GM21360 (cell line): ENCODE data around the gene SAPCD1.
"Not testable (repeated sequence)": the region's sequence is repeated elsewhere in the genome, so short reads cannot be mapped to it uniquely, and the experiment has no call there.

ENCODE experiments used
- ATAC-seq: cut with Tn5 transposase; IDR thresholded peaks from one replicate; pipeline ENCODE4 v1.9.1; 2021; ENCODE audit warnings: mild to moderate bottlenecking, moderate library complexity; ENCODE audit not compliant: unreplicated experiment

The SAPCD1 gene

DNA sequence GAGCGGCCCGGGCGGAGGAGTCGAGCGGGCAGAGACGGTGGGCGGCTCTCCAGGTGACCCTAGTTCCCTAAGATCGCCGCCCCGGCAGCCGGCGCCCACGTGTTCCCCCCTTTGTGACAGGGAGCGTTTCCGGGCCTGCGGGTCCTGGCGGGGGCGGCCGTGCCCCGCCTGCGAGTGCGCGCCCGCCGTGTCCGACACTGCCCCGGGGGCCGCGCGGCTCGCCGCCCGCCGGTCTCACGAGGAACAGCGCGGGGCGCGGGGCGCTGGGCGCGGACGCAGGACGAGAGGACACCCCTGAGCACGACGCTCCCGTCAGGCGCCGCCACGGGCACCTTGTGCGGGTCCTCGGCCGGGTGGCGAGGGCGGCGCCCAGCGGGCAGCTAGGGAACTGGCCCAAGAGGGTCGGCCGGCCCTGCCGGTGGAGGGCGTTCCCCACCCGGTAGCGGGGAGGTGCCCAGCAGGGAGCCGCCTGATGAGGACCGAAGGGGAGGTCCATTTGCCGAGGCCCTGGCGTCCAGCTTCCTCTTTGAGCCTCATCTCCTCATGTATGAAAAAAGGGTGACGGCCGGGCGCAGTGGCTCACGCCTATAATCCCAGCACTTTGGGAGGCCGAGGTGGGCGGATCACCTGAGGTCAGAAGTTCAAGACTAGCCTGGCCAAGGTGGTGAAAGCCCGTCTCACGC, 33.3 kb downstream of the SAPCD1 start, which contains the start of gene VARS1:
Gene VARS1, minus strand, starts transcription at position 137 of the 683 bp plus-strand sequence. CDS start 535 bp downstream, outside the sequence.
- peak; percentile 67 for ATAC-seq

DNA sequence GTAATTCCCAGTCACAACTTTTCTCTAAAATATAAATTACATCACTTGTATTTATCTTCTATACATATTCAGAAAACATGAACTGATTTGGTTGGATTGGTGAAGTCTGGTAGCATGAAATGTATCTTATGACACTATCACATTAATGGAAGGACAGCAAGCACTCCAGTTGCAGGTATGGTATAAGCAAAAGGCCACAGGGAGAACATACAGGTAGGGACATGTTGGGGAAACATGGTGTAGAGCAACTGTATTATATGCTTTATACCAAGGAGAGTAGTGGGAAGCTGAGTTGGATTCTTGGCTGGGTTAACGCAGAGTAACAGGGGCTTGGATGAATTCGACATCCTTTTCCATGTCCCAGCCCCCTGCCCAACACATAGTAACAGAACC, 34.5 kb downstream of the SAPCD1 start:
- no peak for ATAC-seq

DNA sequence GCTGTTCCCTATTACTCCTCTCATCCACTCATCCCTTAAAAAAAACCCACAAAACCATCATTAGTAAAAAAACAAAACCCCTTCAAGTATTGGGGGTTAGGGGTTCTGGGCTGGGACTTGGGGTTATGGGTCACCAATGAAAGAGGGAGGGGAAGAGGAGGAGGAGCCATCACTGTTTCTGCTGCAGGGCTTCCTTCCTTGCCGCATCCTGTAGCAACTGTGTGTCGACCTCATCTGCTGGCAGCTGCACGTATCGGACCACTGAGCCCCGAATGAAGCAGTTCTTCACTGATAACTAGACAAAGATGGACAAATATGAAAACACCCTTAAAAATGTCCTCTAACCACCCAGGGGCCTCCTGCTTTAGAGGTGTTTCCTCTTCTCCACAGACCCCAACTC, 35.1 kb downstream of the SAPCD1 start:
- ATAC-seq: no peak

DNA sequence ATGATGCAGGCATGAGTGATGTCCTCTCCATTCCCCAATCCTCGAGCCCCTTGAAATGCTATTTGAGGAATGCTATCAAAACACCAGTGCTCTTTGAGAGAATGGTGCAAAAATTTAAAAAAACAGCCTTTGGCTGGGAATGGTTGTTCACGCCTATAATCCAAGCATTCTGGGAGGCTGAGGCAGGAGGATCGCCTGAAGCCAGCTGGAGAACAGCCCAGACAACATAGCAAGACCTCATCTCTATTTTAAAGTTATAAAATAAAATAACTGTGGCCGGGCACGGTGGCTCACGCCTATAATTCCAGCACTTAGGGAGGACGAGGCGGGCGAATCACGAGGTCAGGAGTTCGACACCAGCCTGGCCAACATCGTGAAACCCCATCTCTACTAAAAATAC, 37.3 kb downstream of the SAPCD1 start:
- ATAC-seq: no peak

DNA sequence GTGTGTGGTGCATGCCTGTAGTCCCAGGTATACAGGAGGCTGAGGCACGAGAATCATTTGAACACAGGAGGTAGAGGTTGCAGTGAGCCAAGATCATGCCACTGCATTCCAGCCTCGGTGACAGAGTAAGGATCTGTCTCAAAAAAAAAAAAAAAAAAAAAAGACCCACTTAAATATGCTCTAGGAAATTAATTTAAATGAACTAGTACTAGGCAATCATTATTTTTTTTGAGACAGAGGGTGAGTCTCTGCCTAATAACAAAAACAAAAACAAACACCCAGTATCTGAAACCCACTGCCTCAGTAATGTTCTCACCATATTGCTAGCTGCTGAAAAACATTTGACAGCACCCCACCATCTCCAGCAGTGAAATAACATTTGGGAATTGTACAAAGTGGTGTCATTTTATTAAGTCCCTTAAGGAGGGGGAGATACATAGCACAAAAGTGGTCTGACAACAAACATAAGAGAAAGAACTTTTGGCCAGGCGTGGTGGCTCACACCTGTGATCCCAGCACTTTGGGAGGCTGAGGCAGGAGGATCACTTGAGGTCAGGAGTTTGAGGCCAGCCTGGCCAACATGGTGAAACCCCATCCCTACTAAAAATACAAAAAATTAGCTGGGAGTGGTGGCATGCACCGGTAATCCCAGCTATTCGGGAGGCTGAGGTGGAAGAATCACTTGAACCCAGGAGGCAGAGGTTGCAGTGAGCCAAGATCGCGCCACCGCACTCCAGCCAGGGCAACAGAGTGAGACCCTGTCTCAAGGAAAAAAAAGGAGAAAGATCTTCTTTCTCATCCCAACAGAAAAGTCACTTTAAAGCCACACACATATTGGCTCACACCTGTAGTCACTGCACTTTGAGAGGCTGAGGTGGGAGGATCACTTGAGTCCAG, 38.8 kb downstream of the SAPCD1 start:
- not testable (repeated sequence) for ATAC-seq

DNA sequence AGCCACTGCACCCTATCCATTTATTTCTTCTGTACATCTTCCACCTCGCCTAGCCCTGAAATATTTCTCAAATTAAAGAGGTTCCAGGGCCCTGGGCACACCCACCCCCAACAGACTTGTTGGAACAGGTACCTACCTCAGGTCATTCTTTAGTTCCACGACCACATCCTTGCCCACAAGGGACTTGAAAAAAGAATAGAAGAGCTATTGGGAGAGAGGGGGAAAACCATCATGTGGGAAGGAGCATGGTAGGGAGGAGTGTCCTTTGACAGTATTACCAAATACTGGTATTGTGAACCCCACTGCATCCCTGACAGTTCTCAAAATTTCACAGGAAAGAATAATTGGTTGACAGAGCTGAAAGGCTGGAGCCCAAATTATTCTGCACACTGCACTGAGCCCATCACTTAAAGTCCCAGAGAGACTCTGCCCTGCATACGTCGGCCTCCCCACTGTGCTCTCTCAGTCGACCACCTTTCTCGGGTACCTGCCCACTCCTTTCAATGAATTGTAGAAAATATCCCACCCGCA, 43.5 kb downstream of the SAPCD1 start:
- no peak for ATAC-seq

DNA sequence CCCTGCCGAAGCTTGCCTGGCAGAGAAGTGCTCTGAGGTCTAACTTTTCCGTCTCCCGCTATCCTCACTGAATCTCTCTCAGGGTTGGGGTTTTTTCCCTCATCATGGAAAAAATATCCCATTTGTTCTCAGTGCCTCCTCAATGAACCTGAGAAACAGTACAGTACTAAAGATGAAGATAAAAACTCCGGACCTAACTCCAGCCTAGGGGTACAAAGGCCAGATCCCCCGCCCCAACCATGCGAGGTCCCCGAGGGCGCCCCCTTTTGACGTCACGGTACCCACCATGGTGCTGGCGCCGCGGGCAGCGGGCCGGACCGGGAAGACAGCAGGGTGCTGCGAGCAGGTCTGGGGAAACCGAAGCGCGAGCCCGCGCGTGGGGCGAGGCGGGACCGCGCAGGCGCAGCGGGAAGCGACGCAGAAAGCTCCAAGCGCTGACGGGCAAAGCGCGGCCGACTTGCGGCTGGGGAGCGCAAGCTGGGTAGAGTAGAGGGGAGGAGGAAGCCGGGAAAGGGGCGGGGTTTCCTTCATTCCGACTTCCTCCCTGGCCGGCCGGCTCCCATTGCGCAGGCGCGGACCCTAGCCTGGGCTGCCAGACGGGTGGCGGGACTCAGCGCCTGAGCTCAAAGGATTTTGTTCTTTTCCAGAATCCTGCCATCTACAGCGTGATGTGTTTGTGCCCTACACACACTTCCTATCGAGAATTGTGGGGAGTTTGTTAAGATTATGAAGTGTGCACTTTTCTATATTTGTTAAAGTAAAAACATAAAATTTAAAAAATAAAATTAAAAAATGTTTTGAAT, 44.2 kb downstream of the SAPCD1 start, which contains the start of gene LSM2:
Gene LSM2, minus strand, starts transcription at position 497 of the 803 bp plus-strand sequence. Its CDS starts 209 bp downstream, at position 288.
- ATAC-seq: peak; percentile 94

DNA sequence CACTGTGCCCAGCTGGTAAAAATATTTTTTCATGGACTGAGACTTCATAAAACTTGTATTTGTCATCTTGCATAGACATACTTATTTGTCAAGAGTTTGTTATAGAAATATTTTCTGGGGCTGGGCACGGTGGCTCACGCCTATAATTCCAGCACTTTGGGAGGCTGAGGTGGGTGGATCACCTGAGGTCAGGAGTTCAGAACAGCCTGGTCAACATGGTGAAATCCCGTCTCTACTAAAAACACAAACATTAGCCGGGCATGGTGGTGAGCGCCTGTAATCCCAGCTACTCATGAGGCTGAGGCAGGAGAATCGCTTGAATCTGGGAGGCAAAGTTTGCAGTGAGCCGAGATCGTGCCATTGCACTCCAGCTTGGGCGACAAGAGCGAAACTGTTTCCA, 46.1 kb downstream of the SAPCD1 start:
- ATAC-seq: not testable (repeated sequence)

DNA sequence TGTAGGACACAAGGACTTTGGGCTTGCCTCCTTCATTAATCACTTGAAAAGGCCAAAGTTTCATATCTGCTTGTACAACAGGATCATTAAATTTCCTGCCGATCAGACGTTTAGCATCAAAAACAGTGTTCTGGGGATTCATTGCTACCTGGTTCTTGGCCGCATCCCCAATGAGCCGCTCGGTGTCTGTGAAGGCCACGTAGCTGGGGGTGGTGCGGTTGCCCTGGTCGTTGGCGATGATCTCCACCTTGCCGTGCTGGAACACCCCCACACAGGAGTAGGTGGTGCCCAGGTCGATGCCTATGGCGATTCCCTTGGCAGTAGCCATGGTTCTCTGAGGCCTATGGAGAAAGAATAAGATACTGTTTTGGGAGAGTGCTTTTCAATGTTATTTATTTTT, 49.2 kb downstream of the SAPCD1 start:
- no peak for ATAC-seq

DNA sequence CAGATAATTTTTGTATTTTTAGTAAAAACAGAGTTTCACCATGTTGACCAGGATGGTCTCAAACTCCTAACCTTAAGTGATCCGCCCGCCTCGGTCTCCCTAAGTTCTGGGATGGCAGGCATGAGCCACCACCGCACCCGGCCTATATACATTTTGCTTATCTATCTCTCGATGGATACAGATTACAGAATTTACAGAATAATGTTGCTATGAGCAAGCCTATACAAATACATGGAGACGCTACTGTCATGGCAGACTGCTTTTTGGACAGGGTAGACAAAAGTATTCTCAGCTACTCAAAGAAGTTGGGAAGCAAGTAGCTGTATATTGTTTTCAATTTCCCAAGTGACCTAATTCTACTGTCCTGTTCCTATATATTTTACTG, 51.0 kb downstream of the SAPCD1 start:
- ATAC-seq: no peak
